ENCODE measurements around the gene PTCSC3. TPM values are rescaled to one million over a fixed set of nuclear protein-coding genes. Genes with fewer than 3 reads are reported as not detected.

PTCSC3 gene
- total and polyA plus RNA-seq, 10 of the 15 experiments (the other 5 are each of a cell fraction or from before 2014, with no cell fraction given), result not detected

DNA sequence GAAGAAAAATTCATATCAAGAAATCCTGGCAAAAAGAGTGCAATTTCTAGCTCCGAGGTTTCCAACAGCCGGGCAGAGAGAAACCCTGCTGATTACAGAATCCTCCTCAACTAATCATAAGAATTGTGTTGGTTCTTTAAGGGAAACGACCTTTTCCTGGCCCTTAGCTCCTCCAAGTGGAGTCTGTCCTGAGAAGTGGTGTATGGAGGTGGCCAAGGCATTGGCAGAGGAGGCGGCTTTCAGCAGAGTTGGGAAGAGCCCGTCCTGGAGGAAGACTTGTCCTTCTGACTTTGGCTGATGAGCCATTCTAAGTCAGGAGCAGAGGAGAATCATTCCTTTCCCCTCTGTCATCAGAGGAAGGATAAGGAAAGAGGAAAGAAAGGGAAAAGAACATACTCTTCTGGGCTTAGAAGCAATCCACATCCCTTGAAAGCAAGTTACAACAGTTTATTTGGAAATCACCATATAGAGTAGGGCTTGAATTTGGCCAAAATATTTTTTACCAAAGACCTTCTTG is 46.5 kb upstream of the PTCSC3 start:
- no peak overlapping the region for H2AFZ ChIP-seq (ENCODE audit: control insufficient read depth, low read depth, low read length)
- ChIA-PET CTCF (interaction anchor here (1.1 kb wide), 1 partner anchor 24 kb away, joined by 3 read pairs; no protein-coding TSS in a partner anchor), RAD21 (ENCODE audit: unreplicated experiment) (interaction anchor here (0.6 kb wide), 1 partner anchor 11 kb away, joined by 3 read pairs; no protein-coding TSS in a partner anchor), POLR2A (no interaction called here), SMC1A (ENCODE audit: uncharacterized antibody, unreplicated experiment) (no interaction called here)
- H3K4me3 ChIP-seq, result no peak overlapping the region
- no TSS peak for BruUV-seq (replicated peaks)
- FAIRE-seq (no peak), DNase-seq (ENCODE audit: low read depth, low spot score) (no peak), ATAC-seq (no peak)
- in situ Hi-C loops (cut with MboI) (no loop called here), intact Hi-C loops (cut with micrococcal nuclease; ENCODE audit: unreplicated experiment) (no loop called here)
- no peaks in the 10 kb centered on the region for H3K4me1 ChIP-seq (ENCODE audit: control insufficient read depth, insufficient read depth, low read length)
- H3K36me3 ChIP-seq (ENCODE audit: control insufficient read depth in 2 of 2, insufficient read depth in 2 of 2, low read length in 1 of 2), result no peaks in the 10 kb centered on the region
- H3K9me3 ChIP-seq (replicated peaks; ENCODE audit: control insufficient read depth, insufficient read depth, low read length), result no peaks in the 10 kb centered on the region
- WGBS (ENCODE audit: insufficient coverage, insufficient replicate concordance, low lambda C conversion rate, missing lambda C conversion rate), result 30% methylated on average over 5 of the region's 5 CpGs
- H3K9ac ChIP-seq (ENCODE audit: control insufficient read depth, insufficient read depth, low read length), result no peak overlapping the region
- H4K20me1 ChIP-seq (ENCODE audit: control insufficient read depth, insufficient read depth), result no peaks in the 10 kb centered on the region
- no peaks in the 10 kb centered on the region; a peak in 1 of 4 replicates for H3K27me3 ChIP-seq (replicated peaks in 1 of 2; ENCODE audit: control insufficient read depth in 2 of 2, insufficient read depth in 2 of 2, low read length in 1 of 2)
- no peak for TF ChIP-seq SP1 (IDR thresholded peaks at IDR 0.05; ENCODE audit: low read depth, low read length)
- TF ChIP-seq MEF2A (IDR thresholded peaks at IDR 0.05; ENCODE audit: insufficient read depth, low read depth, low read length), result no peak
- TF ChIP-seq ZNF24 (IDR thresholded peaks at IDR 0.05), result no peak
- no peak for TF ChIP-seq NR2C1 (IDR thresholded peaks at IDR 0.05)
- no peak for TF ChIP-seq BRCA1 (IDR thresholded peaks at IDR 0.05; ENCODE audit: low read depth, low read length)
- TF ChIP-seq CHD1 (IDR thresholded peaks at IDR 0.05; ENCODE audit: low read depth, low read length), result no peak
- no peak for TF ChIP-seq HDAC6 (IDR thresholded peaks at IDR 0.05; ENCODE audit: unreplicated experiment)
- no peak for TF ChIP-seq NBN (IDR thresholded peaks at IDR 0.05)
- no peak for TF ChIP-seq ZNF384 (IDR thresholded peaks at IDR 0.05; ENCODE audit: borderline replicate concordance, low read depth, low read length)
- no peak for TF ChIP-seq TBL1XR1 (IDR thresholded peaks at IDR 0.05; ENCODE audit: low read depth, low read length)
- no peak for TF ChIP-seq NFIC (IDR thresholded peaks at IDR 0.05; ENCODE audit: low read depth, low read length)
- no peaks in the 10 kb centered on the region for H3K79me2 ChIP-seq (ENCODE audit: control insufficient read depth, insufficient read depth, low read length)
- H3K27ac ChIP-seq (ENCODE audit: control insufficient read depth, insufficient read depth), result no peak overlapping the region
- H3K4me2 ChIP-seq (ENCODE audit: control insufficient read depth, insufficient read depth), result no peak overlapping the region
